T-helper 9 cell (primary cell): ENCODE data around the gene KCNN1.
A peak's percentile ranks its signal among the peaks of the same experiment; 100 is the strongest.
"Not testable (repeated sequence)": the region's sequence is repeated elsewhere in the genome, so short reads cannot be mapped to it uniquely, and the experiment has no call there.

Experiments used
- DNase-seq: peaks from one replicate; pipeline ENCODE4 v3.0.0-alpha.2; 2020

The KCNN1 gene

DNA sequence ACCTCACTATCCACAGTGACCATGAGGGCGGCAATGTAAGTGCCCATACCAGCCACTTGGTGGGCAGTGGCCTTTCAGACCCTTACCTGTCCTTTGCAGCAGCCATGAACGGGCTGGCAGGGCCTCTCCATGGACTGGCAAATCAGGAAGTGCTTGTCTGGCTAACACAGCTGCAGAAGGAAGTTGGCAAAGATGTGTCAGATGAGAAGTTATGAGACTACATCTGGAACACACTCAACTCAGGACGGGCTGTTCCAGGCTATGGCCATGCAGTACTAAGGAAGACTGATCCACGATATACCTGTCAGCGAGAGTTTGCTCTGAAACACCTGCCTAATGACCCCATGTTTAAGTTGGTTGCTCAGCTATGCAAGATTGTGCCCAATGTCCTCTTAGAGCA, 64.5 kb downstream of the KCNN1 start:
- DNase-seq, result not testable (repeated sequence)

DNA sequence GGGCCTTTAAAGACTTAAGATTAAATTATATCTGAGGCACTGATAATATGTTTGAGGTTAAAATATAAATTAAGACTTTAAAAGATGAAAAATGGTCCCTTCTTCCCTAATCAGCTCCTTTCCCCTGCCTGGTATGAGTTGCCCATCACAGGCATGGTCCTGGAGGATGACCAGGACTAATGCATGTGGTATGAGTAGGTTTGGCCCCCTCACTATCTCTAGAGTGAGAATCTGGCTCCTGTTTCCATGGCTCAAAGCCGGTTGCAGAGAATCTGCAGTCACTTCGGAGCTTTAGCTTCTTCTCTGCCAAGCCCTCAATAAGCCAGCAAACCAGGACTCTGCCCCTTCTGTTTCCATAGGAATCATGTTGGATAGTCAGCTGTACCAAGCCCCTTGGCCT, 65.2 kb downstream of the KCNN1 start:
- not testable (repeated sequence) for DNase-seq

DNA sequence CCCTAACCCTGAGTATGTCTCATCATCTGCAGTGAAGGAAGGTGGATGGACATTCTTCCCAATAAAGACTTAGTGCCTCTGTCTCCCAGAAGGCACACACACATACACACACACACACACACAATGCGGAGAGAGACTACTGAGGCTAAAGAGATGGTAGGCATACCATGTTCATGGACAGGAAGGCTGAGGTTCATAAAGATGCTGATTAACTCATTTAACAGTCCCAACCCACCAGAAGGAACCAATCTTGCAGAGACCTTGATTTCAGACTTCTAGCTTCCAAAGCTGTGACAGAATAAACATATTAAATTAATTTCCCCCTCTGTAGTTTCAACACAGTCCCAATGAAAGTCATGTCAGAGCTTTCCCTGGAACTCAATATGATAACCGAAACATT, 74.1 kb downstream of the KCNN1 start:
- no peak for DNase-seq

DNA sequence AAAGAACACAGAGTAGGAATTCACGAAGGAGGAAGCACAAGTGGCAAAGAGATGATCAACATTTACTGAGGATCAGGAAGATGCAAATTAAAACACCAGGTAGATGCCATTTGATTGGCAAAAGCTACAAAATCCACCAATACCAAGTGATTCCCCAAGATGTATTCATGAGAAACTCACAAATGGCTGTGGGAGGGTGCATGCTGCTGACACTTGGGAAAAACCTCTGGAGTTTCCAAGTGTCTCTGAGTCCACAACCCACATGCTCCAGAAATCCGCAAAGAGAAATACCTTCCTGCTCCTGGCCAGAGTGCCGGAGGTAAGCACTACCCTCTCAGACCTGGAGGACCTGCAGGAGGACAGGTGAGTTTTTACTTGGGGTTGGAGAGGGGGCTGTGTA, 76.8 kb downstream of the KCNN1 start:
- no peak for DNase-seq

DNA sequence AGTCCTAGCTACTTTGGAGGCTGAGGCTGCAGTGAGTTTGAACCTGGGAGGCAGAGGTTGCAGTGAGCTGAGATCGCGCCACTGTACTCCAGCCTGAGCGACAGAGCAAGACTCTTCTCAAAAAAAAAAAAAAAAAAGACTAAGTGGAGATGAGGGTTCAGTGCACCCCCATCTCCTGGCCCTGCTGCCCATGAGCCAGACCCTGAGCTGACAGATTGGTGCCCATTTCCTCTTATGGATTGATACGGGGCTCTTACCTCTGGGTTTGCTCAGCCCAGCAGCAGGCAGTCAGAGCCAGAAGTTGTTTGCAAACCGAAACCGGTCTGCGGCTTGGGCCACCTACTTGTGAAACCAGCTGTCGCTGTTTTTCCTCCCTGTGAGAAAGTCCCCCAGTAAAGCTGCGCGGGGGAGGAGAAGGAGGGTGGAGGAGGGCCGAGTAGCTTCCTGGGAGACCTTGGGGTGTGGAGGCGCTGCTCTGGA, 78.0 kb downstream of the KCNN1 start:
- DNase-seq, result peak; percentile 63

DNA sequence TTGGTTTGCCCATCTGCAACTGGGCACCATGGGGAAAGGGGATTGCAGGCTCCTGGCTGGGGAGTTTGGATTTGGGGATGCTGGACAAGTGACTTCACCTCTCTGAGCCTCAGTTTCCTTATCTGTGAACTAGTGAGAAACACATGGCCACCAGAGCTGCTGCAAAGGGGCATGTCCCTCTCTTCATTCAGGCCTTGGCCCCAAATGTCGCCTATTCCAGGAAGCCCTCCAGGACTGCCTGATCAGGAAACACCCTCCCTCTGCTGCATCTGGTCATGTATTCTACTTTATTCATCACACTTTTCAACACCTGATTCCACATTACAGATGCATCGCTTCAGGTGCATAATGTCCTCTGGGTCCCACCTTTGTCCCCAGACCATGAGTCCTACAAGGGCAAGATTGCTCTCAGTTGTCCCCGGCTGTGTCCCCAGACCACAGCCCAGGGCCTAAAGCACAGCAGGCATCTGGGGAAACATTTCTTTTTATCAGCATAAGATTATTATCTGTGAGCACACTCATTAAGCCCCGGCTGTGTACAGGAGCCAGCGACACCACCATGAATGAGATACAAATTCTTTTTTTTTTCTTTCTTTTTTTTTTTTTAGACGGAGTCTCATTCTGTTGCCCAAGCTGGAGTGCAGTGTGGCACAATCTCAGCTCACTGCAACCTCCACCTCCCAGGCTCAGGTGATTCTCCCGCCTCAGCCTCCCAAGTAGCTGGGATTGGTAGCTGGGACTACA, 78.6 kb downstream of the KCNN1 start:
- DNase-seq, result no peak

DNA sequence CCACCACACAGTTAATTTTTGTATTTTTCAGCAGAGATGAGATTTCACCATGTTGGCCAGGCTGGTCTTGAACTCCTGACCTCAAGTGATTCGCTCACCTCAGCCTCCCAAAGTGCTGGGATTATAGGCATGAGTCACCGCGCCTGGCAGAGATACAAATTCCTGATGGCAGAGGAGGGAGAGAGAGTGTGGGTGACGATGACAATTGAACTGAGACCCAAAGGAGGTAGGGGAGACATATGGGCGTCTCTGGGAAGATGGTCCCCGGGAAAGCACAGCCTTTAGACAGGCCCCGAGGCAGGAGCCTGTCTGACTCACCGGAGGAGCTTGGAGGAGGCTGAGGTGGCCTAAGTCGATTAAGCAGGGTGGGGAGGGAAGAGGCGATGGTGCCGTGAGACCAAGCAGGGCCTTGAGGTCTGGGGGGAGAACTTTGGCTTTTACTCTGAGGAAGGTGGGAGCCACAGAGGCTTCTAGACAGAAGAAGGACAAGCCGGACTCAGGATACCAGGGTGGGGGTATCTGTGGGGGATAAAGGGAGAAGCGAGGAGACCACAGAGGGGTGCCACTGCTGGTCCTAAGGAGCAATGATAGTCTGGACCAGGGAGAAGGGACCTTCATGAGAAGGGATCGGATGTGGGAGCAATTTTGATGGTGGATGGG, 79.3 kb downstream of the KCNN1 start:
- DNase-seq, result no peak

DNA sequence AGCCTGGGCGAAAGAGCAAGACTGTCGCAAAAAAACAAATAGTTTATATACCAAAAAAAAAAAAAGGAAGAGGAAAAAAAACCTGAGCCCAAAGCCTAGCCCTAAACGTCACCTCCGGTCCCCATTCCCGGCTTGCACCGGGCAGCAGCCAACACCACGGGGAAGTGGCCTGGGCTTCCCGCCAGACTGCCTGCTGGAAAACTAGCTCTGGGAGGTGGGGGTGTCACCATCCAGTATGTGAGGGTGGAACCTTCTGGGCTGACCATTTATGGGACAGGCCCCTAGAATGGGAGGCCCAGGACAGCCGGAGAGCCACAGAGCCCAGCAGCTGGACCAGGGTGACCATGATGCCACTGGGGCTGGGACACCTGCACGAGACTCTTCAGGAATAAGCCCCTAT, 82.5 kb downstream of the KCNN1 start:
- no peak for DNase-seq
